Measurements from ENCODE around the gene VPS52.
"Not testable (repeated sequence)": the region's sequence is repeated elsewhere in the genome, so short reads cannot be mapped to it uniquely, and the experiment has no call there.

VPS52 gene

DNA sequence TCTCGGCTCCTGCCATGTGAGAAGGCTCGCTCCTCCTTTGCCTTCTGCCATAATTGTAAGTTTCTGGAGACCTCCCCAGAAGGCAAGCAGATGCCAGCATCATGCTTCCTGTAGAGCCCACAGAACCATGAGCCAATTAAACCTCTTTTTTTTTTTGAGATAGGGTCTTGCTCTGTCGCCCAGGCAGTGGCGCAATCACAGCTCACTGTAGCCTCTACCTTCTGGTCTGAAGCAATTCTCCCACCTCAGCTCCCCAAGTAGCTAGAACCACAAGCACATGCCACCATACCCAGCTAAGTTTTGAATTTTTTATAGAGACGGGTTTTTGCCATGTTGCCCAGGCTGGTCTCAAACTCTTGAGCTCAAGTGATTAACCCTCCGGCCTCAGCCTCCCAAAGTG is 34.8 kb downstream of the VPS52 start:
- Mint-ChIP-seq H3K36me3 (peaks cover 2% of the 10 kb centered on the region), H3K9me3 (peaks cover 2% of the 10 kb centered on the region), H3K27me3 (peaks cover 26% of the 10 kb centered on the region), H3K4me1 (peaks cover 5% of the 10 kb centered on the region), H3K27ac (no peak overlapping the region), H3K4me3 (no peak overlapping the region)
- DNase-seq (ENCODE audit: low spot score in 2 of 2): no peak
- no peak for ATAC-seq (ENCODE audit: low read depth)

DNA sequence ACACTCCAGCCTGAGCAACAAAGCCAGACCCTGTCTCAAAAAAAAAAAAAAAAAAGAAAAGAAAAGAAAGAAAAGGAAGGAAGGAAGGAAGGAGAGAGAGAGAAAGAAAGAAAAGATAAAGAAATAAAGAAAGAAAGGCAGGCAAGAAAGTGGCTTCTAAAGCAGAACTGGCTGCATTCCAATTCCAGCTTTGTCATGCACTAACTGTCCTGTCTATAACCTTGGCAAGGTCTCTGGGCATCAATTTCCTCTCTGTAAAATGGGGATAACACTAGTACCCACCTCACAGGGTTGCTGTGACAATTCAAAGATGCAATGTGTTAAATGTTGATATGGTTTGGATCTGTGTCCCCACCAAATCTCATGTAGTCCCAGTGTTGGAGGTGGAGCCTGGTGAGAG is 35.3 kb downstream of the VPS52 start:
- H3K27me3 Mint-ChIP-seq: peaks cover 29% of the 10 kb centered on the region
- DNase-seq (ENCODE audit: low spot score in 2 of 2): no peak
- H3K4me1 Mint-ChIP-seq: peaks cover 3% of the 10 kb centered on the region
- no peak for ATAC-seq (ENCODE audit: low read depth)
- no peak overlapping the region for H3K27ac Mint-ChIP-seq
- H3K9me3 Mint-ChIP-seq: peaks cover 2% of the 10 kb centered on the region
- H3K4me3 Mint-ChIP-seq: no peak overlapping the region
- peaks cover 2% of the 10 kb centered on the region for H3K36me3 Mint-ChIP-seq

DNA sequence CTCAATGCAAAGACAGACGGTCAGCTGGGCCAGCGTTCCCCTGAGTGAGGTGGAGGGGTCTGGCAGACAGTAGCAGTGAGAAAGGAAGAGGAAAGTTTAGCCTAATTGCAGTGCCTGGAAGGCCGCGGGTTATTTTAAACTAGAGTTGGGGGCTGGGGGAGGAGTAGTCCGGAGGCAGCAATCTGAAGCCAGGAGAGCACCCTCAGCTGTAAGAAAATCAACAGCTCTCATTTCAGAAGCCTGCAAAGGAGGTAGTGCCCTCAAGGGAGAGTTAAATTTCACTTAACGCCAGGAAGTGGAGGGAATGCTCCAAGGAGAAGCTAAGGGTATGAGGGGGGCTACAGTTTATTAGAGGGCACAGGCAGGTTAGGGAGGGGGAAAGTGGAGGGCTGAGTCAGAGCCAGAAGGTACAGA is 36.4 kb downstream of the VPS52 start:
- ATAC-seq (ENCODE audit: low read depth): no peak
- Mint-ChIP-seq H3K4me1 (no peaks in the 10 kb centered on the region), H3K27me3 (peaks cover 30% of the 10 kb centered on the region)

DNA sequence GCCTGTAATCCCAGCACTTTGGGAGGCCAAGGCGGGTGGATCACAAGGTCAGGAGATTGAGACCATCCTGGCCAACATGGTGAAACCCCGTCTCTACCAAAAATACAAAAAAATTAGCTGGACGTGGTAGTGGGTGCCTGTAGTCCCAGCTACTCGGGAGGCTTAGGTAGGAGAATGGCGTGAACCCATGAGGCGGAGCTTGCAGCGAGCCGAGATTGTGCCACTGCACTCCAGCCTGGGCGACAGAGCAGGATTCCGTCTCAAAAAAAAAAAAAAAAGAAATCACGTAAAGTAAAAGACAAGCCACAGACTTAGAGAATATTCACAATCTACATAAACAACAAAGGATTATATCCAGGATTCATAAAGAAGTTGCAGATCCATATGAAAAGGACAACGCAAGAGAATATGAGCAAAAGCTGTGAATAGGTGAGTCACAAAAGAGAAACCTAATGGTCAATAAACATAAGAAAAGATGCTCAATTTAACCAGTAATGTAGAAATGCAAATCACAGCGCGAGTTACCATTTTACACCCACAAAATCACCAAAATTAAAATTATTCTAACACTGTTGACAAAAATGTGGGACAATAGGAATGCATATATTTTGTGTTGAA is 45.1 kb downstream of the VPS52 start:
- not testable (repeated sequence) for H3K4me3 Mint-ChIP-seq; H3K27ac Mint-ChIP-seq; H3K9me3 Mint-ChIP-seq; H3K4me1 Mint-ChIP-seq; ATAC-seq (ENCODE audit: low read depth); DNase-seq (ENCODE audit: low spot score in 2 of 2); H3K36me3 Mint-ChIP-seq
- peaks cover 14% of the 10 kb centered on the region for H3K27me3 Mint-ChIP-seq

More for the DNA sequence above, 36.4 kb downstream of the VPS52 start:
- DNase-seq (ENCODE audit: low spot score in 2 of 2): no peak
- no peak overlapping the region for H3K27ac Mint-ChIP-seq
- H3K9me3 Mint-ChIP-seq: no peaks in the 10 kb centered on the region
- no peaks in the 10 kb centered on the region for H3K36me3 Mint-ChIP-seq
- no peak overlapping the region for H3K4me3 Mint-ChIP-seq

DNA sequence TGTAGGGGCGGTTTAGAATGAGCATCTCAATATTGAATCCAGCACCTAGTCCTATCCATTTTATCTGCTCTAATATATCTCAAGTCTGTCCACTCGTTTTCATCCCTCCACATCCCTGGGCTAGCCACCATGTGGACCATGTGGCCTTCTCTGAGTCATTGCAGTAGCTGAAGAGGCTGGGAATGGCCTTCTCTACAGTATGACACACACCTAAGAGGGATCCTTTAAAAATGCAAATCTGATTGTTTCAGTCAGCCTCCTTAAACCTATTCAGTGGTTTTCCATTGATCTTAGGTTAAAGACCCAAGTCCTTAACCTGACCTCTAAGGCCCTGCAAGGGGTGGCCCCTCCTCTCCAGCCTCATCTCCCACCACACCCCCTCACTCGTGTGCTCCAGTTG is 54.0 kb downstream of the VPS52 start:
- Mint-ChIP-seq H3K4me1 (peaks cover 18% of the 10 kb centered on the region), H3K27ac (no peak overlapping the region), H3K4me3 (no peak overlapping the region), H3K27me3 (peaks cover 31% of the 10 kb centered on the region), H3K36me3 (peaks cover 3% of the 10 kb centered on the region), H3K9me3 (no peaks in the 10 kb centered on the region)
- no peak for DNase-seq (ENCODE audit: low spot score in 2 of 2)
- no peak for ATAC-seq (ENCODE audit: low read depth)

DNA sequence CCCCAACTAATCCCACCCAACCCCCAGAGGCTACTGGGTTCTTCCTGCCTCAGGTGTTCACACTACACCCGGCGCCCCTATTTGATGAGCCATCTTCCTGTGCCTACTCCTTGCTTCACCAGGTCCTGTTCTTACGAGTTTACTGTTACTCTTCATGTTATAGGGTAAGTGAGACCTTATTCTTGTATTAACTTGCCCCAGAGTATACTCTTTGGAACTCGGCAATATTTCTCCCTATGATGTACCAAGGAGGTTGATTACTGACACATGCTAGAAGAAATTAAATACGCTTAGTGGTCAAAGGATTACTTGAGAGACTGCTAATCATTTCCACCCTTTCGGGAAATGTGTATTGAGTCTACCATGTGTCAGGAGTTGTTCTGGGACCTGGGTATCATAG is 54.4 kb downstream of the VPS52 start:
- DNase-seq (ENCODE audit: low spot score in 2 of 2) (no peak), ATAC-seq (ENCODE audit: low read depth) (no peak)
- peaks cover 20% of the 10 kb centered on the region for H3K4me1 Mint-ChIP-seq
- no peaks in the 10 kb centered on the region for H3K9me3 Mint-ChIP-seq
- peaks cover 33% of the 10 kb centered on the region for H3K27me3 Mint-ChIP-seq
- H3K36me3 Mint-ChIP-seq: peaks cover 4% of the 10 kb centered on the region
- H3K27ac Mint-ChIP-seq: no peak overlapping the region
- no peak overlapping the region for H3K4me3 Mint-ChIP-seq

DNA sequence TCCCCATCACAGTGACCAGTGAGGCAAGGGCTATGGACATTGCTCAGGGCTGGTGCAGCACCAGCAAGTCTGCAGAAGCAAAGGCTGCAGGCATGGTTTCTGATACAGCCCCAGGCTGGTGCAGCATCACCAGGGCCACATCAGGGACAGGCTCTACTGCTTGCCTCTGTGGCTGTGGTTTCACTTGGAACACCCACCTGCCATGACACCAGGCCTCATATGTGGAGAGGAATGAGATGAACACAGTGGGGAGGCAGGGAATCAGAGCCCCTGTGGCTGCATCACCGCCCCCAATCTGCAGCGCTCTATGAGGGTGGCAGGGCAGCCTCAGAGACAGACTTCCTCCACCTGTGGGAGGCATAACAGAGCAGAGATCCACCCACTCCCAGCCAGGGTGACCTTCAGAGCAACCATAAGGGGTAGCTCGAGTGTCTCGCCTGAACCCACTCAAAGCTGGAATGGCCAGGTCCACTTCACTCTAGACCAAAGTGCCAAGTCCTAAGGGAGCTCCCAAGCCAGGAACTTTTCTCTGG is 55.5 kb downstream of the VPS52 start:
- no peaks in the 10 kb centered on the region for H3K9me3 Mint-ChIP-seq
- peaks cover 34% of the 10 kb centered on the region for H3K27me3 Mint-ChIP-seq
- ATAC-seq (ENCODE audit: low read depth): no peak
- no peak overlapping the region for H3K4me3 Mint-ChIP-seq
- peaks cover 20% of the 10 kb centered on the region for H3K4me1 Mint-ChIP-seq
- no peak overlapping the region for H3K27ac Mint-ChIP-seq
- H3K36me3 Mint-ChIP-seq: peaks cover 13% of the 10 kb centered on the region
- no peak for DNase-seq (ENCODE audit: low spot score in 2 of 2)

DNA sequence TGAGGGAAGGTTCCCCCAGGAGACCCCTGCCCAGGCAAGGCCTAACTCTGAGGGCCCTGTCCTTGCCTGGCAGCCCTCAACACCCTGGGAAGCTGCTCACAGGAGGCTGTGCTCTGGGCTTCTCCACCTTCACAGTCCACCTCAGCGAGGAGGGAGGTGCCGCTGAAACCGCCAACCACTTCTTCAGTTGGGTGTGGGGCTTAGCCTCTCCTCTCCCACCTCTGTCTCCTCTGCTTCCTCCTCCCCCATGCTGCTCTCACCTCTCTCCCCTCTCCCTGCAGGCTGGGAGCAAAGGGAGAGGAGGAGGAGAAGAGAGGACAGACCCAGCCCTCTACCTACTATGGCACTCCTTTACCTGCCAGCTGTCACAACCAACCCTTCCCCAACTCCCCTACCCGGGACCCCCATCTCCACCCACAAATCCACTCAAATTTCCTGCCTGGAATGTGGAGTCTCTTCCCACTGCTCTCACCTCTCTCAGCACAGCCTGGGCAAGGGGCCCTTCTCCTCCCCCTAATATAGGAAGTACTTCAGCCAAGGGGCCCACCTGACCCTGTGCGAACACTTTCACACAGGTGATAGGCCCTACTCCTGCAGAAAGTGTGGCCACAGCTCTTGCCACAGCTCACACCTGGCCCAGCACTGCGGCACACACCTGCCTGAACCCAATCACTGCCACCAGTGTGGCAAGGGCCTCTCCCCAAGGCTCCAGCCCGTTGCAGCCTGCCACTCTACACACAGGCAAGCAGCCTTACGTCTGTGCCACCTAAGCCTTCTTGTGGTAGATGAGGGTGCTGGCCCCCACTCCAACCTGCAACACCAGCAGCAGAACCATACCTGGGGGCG is 56.2 kb downstream of the VPS52 start:
- Mint-ChIP-seq H3K4me3 (no peak overlapping the region), H3K36me3 (peaks cover 14% of the 10 kb centered on the region), H3K9me3 (no peaks in the 10 kb centered on the region), H3K4me1 (peaks cover 20% of the 10 kb centered on the region), H3K27ac (no peak overlapping the region), H3K27me3 (peaks cover 34% of the 10 kb centered on the region)
- DNase-seq (ENCODE audit: low spot score in 2 of 2) (no peak), ATAC-seq (ENCODE audit: low read depth) (no peak)

DNA sequence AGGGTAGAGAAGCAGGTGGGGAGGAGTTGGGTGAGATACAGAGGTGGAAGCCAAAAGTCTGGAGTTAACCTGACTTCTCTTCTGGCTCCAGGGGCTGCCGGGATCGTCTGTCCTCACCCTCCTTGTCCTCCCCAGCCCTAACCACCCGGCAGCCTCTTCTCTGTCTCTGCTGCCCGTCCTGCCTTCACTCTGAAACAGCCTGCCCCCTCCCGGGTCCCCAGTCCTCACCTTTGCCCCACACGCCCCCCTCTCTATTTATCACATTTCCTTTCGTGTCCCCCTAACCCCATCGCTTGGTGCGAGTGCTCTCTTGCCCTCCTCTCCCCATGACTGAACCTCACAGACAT is 57.7 kb downstream of the VPS52 start:
- no peak for DNase-seq (ENCODE audit: low spot score in 2 of 2)
- Mint-ChIP-seq H3K27ac (no peak overlapping the region), H3K4me1 (peaks cover 24% of the 10 kb centered on the region), H3K36me3 (peaks cover 21% of the 10 kb centered on the region), H3K9me3 (no peaks in the 10 kb centered on the region), H3K4me3 (peak overlapping the region; percentile 48), H3K27me3 (peaks cover 32% of the 10 kb centered on the region)
- ATAC-seq (ENCODE audit: low read depth): no peak

DNA sequence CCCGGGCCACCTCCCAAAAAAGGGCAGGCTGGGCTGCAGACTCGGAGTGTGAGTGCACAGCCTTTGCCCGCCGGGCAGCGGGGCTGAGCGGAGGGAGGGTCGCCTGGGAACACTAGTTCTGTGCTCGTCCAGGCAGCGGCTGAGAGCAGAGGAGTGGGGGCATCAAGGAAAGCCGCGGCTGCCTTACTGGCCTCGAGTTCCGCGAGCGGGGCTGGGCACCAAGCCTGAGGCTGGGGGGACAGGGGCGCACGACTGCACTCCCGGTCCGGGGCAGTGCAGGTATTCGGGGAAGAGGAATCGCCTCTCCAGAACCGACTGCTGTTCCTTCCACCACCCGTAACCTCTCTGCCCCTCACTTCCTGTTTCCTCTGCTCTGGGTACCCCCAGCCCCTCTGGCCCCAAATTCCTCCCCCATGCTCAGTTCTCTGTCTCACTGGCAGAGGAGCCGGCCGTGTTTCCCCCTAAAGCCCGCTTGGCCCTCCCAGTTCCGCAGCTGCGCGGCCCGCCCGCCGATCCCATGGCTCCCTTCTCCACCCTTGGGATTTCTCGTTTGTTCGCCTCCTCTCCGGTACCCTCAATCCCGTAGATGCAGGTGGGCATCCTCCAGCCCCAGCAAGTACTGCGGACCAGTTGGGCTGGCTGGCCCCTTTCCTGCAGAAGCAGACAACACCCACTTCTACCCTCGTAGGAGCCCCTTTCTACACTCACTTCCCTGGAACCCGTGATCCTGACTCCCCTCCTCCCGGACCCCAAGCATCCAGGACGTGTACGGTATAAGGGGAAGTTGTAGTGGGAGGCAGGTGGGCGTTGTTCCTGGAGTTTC is 58.3 kb downstream of the VPS52 start:
- H3K36me3 Mint-ChIP-seq: peaks cover 21% of the 10 kb centered on the region
- peak; percentile 37 for ATAC-seq (ENCODE audit: low read depth)
- DNase-seq (ENCODE audit: low spot score in 2 of 2): no peak
- no peak overlapping the region for H3K27ac Mint-ChIP-seq
- H3K27me3 Mint-ChIP-seq: peaks cover 28% of the 10 kb centered on the region
- H3K4me3 Mint-ChIP-seq: peak overlapping the region; percentile 48
- H3K9me3 Mint-ChIP-seq: no peaks in the 10 kb centered on the region
- H3K4me1 Mint-ChIP-seq: peaks cover 28% of the 10 kb centered on the region

DNA sequence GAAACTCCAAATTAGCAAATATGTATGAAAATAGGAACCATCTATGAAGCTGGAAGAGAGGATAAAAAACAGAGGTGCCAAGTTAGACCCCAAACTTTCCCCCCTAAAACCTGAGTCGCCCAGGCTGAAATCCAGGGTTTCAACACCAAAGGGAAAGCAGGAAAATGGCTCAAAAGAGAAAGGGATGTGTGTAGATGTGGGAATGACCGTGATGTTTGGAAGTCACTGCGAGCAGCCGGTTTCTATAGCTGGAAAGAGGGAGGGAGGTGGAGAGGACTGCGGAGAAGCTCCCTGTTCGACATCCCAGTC is 58.9 kb downstream of the VPS52 start:
- Mint-ChIP-seq H3K27ac (no peak overlapping the region), H3K27me3 (peaks cover 23% of the 10 kb centered on the region), H3K4me1 (peaks cover 25% of the 10 kb centered on the region), H3K9me3 (no peaks in the 10 kb centered on the region), H3K36me3 (peaks cover 21% of the 10 kb centered on the region), H3K4me3 (peak overlapping the region; percentile 19)
- DNase-seq (ENCODE audit: low spot score in 2 of 2): no peak
- no peak for ATAC-seq (ENCODE audit: low read depth)

DNA sequence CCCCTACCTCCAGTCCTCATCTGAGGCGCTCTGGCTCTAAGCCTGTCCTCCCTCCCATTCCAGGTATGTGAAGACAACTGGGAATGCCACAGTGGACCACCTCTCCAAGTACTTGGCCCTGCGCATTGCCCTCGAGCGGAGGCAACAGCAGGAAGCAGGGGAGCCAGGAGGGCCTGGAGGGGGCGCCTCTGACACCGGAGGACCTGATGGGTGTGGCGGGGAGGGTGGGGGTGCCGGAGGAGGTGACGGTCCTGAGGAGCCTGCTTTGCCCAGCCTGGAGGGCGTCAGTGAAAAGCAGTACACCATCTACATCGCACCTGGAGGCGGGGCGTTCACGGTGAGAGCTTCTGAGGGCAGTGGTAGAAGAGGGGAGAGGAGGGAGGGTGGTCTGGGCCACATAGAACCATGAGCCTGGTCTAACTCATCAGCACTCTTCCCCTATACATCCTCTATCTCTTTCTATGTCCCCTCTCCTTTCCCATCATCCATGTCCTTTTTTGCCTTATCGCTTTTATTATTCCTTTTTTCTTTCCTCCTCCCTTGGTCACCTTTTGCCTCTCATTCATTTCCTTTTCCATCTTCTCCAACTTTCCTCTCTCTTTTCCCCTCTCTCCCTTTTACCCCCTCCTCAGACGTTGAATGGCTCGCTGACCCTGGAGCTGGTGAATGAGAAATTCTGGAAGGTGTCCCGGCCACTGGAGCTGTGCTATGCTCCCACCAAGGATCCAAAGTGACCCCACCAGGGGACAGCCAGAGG is 59.8 kb downstream of the VPS52 start:
- Mint-ChIP-seq H3K4me1 (peaks cover 28% of the 10 kb centered on the region), H3K27me3 (peaks cover 21% of the 10 kb centered on the region), H3K36me3 (peaks cover 21% of the 10 kb centered on the region), H3K27ac (no peak overlapping the region), H3K4me3 (no peak overlapping the region), H3K9me3 (no peaks in the 10 kb centered on the region)
- no peak for ATAC-seq (ENCODE audit: low read depth)
- DNase-seq (ENCODE audit: low spot score in 2 of 2): no peak

DNA sequence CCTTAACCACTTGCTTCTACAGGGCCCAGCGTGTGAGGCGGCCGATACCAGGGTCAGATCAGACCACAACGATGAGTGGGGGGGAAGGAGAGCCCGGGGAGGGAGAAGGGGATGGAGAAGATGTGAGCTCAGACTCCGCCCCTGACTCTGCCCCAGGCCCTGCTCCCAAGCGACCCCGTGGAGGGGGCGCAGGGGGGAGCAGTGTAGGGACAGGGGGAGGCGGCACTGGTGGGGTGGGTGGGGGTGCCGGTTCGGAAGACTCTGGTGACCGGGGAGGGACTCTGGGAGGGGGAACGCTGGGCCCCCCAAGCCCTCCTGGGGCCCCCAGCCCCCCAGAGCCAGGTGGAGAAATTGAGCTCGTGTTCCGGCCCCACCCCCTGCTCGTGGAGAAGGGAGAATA is 60.5 kb downstream of the VPS52 start:
- no peak overlapping the region for H3K27ac Mint-ChIP-seq
- H3K4me1 Mint-ChIP-seq: peaks cover 32% of the 10 kb centered on the region
- no peak for DNase-seq (ENCODE audit: low spot score in 2 of 2)
- peaks cover 21% of the 10 kb centered on the region for H3K36me3 Mint-ChIP-seq
- H3K4me3 Mint-ChIP-seq: no peak overlapping the region
- H3K27me3 Mint-ChIP-seq: peaks cover 21% of the 10 kb centered on the region
- no peaks in the 10 kb centered on the region for H3K9me3 Mint-ChIP-seq
- ATAC-seq (ENCODE audit: low read depth): no peak
